HG03457 (cell line): ENCODE data around the gene VIL1.

Experiments used
- ATAC-seq: cut with Tn5 transposase; IDR thresholded peaks from one replicate; pipeline ENCODE4 v1.9.1; 2021; ENCODE audit warnings: moderate number of reproducible peaks; ENCODE audit not compliant: unreplicated experiment

VIL1 gene

GRCh38 chr2:218435003-218435982 is 16.4 kb downstream of the VIL1 start:
- ATAC-seq = no peak

DNA sequence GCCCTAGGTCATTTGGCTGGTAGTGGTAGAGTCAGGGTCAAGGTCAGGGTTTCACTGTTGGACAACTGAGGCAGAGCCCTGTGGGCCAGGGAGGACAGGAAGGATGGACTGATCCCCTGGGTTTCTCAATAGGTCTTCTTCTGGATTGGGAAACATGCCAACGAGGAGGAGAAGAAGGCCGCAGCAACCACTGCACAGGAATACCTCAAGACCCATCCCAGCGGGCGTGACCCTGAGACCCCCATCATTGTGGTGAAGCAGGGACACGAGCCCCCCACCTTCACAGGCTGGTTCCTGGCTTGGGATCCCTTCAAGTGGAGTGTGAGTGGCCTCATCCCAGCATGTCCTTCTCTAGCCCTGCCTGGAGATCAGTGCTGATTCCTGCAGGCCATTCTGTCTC is 18.1 kb downstream of the VIL1 start:
- no peak for ATAC-seq

DNA sequence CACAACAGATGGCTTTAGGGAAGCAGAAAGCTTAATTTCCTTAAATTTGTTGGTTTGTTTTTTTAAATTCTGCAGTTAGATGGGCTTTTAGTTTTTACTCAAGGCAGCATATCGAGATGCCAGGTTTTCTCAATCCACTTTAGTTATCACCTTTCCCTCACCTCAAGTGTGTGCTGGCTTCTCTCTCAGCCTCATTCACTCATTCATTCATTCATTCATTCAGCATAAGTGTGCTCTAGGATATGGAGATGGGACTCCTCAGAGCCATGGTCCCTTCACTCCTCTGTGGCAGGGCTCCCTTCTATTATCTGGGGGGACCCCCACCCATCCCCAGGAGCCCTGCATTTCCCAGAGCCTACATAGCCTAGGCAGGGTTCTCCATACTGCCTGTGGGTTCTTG is 19.0 kb downstream of the VIL1 start:
- ATAC-seq = no peak

GRCh38 chr2:218438596-218438995 is 19.7 kb downstream of the VIL1 start:
- no peak for ATAC-seq

DNA sequence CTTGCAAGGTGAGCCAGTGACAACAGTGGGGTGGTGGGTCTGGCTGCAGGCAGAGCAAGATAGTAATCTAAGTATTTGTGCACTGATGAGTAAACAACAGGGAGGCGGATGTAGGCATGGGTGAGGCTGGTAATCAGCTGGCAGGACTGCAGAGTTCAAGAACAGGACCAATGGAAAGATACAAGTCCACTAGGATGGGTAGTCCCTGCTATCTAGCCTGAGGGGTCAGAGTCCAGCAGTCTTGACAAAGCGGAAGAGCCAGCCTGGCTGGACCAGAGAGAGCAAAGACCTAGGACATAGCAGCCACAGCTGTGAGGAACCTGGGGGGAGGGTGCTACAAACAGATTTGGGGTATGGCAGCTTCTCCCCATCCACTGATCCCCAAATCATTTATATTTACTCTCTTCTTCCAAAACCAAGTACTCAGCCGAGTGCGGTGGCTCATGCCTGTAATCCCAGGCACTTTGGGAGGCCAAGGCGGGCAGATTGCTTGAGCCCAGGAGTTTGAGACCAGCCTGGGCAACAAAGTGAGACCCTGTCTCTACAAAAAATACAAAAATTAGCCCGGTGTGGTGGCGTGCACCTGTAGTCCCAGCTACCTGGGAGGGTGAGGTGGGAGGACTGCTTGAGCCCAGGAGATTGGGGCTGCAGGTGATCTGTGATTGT is 25.9 kb downstream of the VIL1 start:
- no peak for ATAC-seq

DNA sequence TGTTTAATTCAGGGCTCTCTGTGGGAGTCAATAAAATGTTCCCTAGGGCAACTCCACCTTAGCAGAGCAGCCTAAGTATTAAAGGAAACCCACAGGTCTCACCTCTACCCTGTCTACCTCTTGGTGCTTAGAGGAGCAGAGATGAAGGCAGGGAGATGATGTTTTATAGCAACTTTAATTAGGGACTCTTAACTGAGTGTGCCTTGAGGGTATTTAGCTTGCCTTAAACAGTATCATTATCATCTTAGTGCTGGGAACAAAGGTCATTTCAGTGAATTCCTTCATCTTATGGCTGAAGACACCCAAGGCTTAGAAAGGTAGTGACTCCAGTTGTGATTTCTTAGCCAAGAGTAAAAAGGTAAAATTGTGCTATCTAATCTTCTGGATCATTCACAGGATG is 26.7 kb downstream of the VIL1 start:
- ATAC-seq = no peak

- ATAC-seq = no peak
Observed at GRCh38 chr2:218446547-218446946, 27.6 kb downstream of the VIL1 start.

DNA sequence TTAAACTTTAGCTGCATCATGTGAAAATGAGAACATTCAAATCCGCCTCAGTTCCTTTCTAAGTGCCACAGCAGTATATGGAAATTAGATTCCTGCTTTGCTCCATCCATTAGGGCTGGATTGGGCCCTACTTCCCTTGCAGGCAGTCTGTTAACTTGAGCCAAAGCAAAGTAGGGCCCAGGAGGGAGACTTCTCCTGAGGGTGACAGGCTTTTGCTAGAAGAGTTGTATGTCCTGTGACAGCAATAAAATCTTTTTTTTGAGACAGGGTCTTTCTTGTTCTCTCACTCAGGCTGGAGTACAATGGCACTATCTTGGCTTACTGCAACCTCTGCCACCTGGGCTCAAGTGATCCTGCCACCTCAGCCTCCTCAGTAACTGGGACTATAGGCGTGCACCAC is 28.1 kb downstream of the VIL1 start:
- ATAC-seq = no peak

- no peak for ATAC-seq
Observed at GRCh38 chr2:218448934-218449333, 30.0 kb downstream of the VIL1 start.

DNA sequence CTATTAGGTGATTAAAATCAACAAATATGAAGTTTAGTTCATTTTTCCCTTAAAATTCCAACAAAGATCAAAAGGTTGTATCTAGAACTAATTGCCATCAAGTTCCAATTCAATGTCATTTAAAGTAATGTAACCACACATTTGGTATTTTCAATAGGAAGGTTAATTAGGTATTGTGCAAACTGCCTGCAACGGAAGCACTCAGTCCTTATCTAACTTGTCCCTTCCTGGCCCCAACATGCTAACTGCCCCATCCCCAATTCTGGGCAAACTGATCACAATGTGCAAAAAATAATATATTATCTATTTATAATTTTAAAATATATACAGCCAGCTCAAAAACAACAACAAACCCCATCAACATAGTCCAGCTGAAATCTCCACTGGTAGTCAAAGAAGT is 33.2 kb downstream of the VIL1 start:
- ATAC-seq = no peak

GRCh38 chr2:218456849-218457248 is 37.9 kb downstream of the VIL1 start:
- ATAC-seq = no peak

GRCh38 chr2:218458598-218458997 is 39.7 kb downstream of the VIL1 start:
- ATAC-seq = no peak

GRCh38 chr2:218465987-218466633 is 47.2 kb downstream of the VIL1 start:
- no peak for ATAC-seq

DNA sequence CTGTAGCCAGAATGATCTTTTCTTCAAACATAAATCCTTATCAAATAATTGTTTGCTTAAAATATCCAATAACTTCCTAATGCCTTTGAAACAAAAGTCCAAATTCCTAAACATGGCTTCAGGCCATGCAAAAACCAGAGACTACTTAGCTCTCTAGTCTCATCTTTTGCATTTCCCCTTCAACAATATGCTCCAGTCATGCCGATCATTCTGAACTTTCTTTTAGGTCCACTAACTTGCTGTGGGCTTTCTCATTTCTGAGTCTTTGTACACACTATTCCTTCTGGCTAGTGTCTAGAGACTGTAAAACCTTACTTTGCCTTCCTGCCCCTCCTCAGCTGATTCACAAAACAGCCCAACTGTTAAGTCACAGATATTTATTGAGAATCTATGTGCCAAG is 51.5 kb downstream of the VIL1 start:
- no peak for ATAC-seq

DNA sequence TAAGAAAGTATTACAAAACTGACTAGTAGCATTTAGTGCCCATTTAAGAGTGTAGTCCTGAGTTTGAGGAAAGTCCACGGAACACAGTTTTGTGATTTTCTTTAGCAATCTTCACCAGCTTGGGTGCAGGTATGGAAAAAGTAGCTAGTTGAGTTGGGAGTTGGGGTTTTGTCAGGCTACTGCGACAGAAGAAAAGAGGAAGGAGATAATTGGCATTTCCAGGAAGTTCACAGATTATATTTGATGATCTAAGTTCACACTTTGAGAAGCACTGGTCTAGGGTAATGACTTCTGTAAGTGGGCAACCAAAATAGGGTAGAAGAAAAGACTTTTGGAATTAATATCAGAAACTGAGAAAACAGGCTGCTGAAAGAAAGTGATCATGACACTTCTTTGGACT is 52.1 kb downstream of the VIL1 start:
- ATAC-seq = no peak

DNA sequence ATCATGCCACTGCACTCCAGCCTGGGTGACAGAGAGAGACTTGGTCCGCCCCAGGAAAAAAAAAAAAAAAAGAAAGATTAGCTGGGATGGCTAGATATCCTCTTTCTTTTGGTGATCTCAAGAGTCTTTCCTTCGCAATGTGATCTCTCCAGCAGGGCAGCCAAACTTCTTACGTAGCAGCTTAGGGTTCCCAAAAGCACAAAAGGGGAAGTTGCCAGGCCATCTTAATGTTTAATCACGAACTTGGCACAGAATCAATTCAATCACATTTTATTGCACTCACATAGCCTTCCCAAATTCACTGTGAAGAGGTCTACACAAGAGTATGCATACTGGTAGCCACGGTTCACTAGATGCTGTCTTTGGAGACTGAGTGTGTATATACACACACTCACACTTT is 53.1 kb downstream of the VIL1 start:
- no peak for ATAC-seq

- ATAC-seq = no peak
Observed at GRCh38 chr2:218472988-218473387, 54.1 kb downstream of the VIL1 start.

DNA sequence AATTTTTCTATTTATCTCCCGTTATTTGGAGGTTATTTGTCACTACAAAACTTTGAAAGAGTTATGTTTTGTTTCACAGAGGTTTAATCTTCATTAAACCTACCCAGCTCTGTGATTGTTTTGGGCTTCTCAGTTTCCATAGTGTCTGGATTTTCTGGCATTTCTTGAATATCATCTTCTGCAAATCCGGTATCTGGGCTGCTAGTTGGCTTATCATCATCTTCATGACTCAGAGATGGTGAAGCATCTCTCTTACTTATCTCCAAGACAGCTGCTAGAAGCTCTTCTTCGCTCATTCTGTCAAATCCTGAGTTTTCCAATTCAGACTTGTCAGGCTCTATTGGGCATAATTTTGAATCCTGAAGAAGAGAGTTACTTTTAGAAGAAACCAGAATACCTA is 55.6 kb downstream of the VIL1 start:
- no peak for ATAC-seq

DNA sequence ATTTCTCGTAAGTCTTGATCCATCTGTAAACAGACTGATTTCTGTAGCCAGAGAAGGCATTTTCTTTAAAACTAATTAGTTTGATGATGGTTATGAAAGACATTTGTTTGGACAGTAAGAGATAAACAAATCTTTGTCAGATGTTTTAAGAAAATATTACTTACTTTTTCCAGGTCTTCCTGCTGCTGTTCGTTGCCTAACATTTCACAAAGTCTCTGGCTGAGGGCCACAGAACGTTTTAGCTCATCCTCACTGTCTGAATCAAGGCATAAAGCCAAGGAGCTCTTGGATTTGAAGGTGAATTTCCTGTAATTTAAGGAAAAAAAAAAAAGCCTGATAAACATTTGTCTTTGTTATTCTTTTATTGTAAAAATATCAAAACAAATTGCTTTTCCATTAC is 57.8 kb downstream of the VIL1 start:
- no peak for ATAC-seq

GRCh38 chr2:218477247-218477646 is 58.3 kb downstream of the VIL1 start:
- ATAC-seq = no peak

DNA sequence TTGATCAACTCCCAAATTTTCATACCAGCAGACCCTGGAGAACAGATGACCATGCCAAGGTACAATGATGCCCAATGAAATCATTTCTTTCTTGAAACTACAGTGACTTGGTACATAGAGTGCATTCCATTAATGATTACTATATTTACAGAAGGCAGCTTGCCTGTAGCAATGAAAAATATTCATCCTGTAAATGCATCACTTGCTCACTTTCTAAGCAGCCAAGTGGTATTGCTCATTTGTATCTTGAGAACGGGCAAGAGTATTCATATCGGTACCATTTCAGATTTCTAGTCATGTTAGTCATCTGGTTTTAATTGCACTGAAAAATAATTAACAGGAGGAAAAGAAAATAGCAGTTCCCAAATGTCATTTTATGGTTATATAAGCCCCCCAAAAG is 59.6 kb downstream of the VIL1 start:
- ATAC-seq = no peak

- ATAC-seq = no peak
Observed at GRCh38 chr2:218479595-218479994, 60.7 kb downstream of the VIL1 start.
